MM.1S (cell line): Measurements from ENCODE around the gene AGBL4.

Experiments used
- DNase-seq: peaks from one replicate; pipeline ENCODE4 v3.0.0-alpha.2; 2015
- H2AFZ ChIP-seq: fragments of 300-600 bp; sonication (generic); 2 replicates; pipeline ENCODE4 v1.6.0; 2016; ENCODE audit warnings: antibody characterized with exemption, low read length
- H3F3A ChIP-seq: fragments of 300-600 bp; sonication (generic); 2 replicates; pipeline ENCODE4 v1.6.1; 2016; ENCODE audit warnings: mild to moderate bottlenecking, antibody characterized with exemption, low read length, moderate library complexity, mixed read lengths; ENCODE audit not compliant: insufficient read depth
- H3K27ac ChIP-seq: fragments of 300-600 bp; sonication (generic); 2 replicates; pipeline ENCODE4 v1.5.1; 2016; ENCODE audit warnings: mild to moderate bottlenecking, low read length
- H3K27me3 ChIP-seq: fragments of 300-600 bp; sonication (generic); replicated peaks from 2 replicates; pipeline ENCODE4 v1.6.0; 2016; ENCODE audit warnings: low read length; ENCODE audit not compliant: insufficient read depth
- H3K36me3 ChIP-seq: fragments of 300-600 bp; sonication (generic); replicated peaks from 2 replicates; pipeline ENCODE4 v1.6.1; 2016; ENCODE audit warnings: mild to moderate bottlenecking, low read length, mixed read lengths; ENCODE audit not compliant: insufficient read depth
- H3K4me1 ChIP-seq: fragments of 300-600 bp; sonication (generic); 2 replicates; pipeline ENCODE4 v1.6.1; 2016; ENCODE audit warnings: low read length, mixed read lengths
- H3K4me2 ChIP-seq: fragments of 300-600 bp; sonication (generic); 2 replicates; pipeline ENCODE4 v1.6.0; 2016; ENCODE audit warnings: low read depth, low read length
- H3K4me3 ChIP-seq: fragments of 300-600 bp; sonication (generic); 2 replicates; pipeline ENCODE4 v1.5.1; 2016; ENCODE audit warnings: low read length, mixed read lengths
- H3K79me2 ChIP-seq: fragments of 300-600 bp; sonication (generic); 2 replicates; pipeline ENCODE4 v1.6.1; 2016; ENCODE audit warnings: mixed run types, low read length, mixed read lengths
- H3K9ac ChIP-seq: fragments of 300-600 bp; sonication (generic); 2 replicates; pipeline ENCODE4 v1.6.1; 2016; ENCODE audit warnings: low read length, mixed read lengths
- H3K9me2 ChIP-seq: fragments of 300-600 bp; sonication (generic); replicated peaks from 2 replicates; pipeline ENCODE4 v1.6.1; 2016; ENCODE audit warnings: mild to moderate bottlenecking, low read length, mixed read lengths; ENCODE audit not compliant: insufficient read depth
- H3K9me3 ChIP-seq: fragments of 300-600 bp; sonication (generic); replicated peaks from 2 replicates; pipeline ENCODE4 v1.6.1; 2016; ENCODE audit warnings: mild to moderate bottlenecking, low read length, mixed read lengths; ENCODE audit not compliant: insufficient read depth
- H4K20me1 ChIP-seq: fragments of 300-600 bp; sonication (generic); 2 replicates; pipeline ENCODE4 v1.6.1; 2016; ENCODE audit warnings: mild to moderate bottlenecking, low read length, moderate library complexity, mixed read lengths; ENCODE audit not compliant: insufficient read depth
- CTCF ChIP-seq: fragments of 300-600 bp; sonication (generic); IDR thresholded peaks from 2 replicates; pipeline ENCODE4 v1.5.1; 2016; ENCODE audit warnings: antibody characterized with exemption, low read length, mixed read lengths
- EZH2 ChIP-seq: fragments of 300-600 bp; sonication (generic); optimal IDR thresholded peaks from 2 replicates; pipeline ENCODE3; 2017; ENCODE audit warnings: low read depth, mild to moderate bottlenecking, antibody characterized with exemption, low read length, mixed read lengths
- EZH2phosphoT487 ChIP-seq: fragments of 300-600 bp; sonication (generic); IDR thresholded peaks from 2 replicates; pipeline ENCODE4 v1.6.1; 2018; ENCODE audit warnings: antibody characterized with exemption, low read length

The AGBL4 gene

DNA sequence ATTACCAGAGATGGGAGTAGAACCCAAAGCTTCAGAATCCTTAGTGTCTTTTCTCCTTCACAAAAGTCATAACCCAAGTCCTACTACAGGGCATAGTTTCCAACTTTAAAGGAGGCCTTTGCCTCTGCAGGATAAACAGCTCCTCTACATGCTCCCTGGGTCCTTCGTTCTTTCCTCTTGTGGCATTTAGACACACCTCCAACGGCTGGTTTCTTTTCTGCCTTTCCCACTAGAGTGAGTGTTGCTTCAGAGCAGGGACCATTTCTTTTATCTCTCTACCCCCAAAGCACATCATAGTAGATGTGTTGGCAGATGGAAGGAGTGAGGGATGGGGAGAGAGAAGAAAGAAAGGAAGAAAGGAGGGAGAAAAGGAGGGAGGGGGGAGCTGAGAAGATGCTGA is 1407.0 kb downstream of the AGBL4 start:
- Histone ChIP-seq H3F3A (no peaks in the 10 kb centered on the region), H2AFZ (no peak overlapping the region), H3K27me3 (no peaks in the 10 kb centered on the region), H3K9ac (no peak overlapping the region), H3K4me2 (no peak overlapping the region), H3K9me3 (no peaks in the 10 kb centered on the region), H3K36me3 (no peaks in the 10 kb centered on the region), H3K79me2 (no peaks in the 10 kb centered on the region), H3K4me1 (no peaks in the 10 kb centered on the region), H3K27ac (no peak overlapping the region), H3K9me2 (no peaks in the 10 kb centered on the region), H3K4me3 (no peak overlapping the region), H4K20me1 (no peaks in the 10 kb centered on the region)
- no peak for DNase-seq
- no peak for TF ChIP-seq EZH2
- TF ChIP-seq EZH2phosphoT487: no peak
- no peak for TF ChIP-seq CTCF

DNA sequence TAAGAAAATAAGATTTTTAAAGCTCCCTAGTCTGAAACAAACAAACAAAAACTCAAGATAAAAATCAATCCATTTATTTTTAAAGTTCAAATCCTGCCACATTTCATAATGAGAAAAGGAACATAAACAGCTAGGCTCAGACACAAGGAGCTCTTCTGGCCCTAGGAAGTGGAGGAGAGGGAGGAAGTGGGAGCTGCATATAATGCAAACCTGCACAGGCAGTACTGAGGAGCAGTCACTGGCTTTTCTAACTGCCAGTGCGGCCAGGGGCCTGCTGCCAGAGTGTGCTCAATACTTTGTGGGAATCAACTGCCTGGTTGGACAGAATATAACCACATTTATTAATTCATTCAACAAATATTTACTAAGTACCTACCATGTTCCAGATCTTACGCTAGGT is 1411.9 kb downstream of the AGBL4 start:
- H3K79me2 ChIP-seq: no peaks in the 10 kb centered on the region
- no peak overlapping the region for H2AFZ ChIP-seq
- H3K4me3 ChIP-seq: no peak overlapping the region
- H3K9ac ChIP-seq: no peak overlapping the region
- DNase-seq: no peak
- no peaks in the 10 kb centered on the region for H4K20me1 ChIP-seq
- H3K9me3 ChIP-seq: no peaks in the 10 kb centered on the region
- TF ChIP-seq EZH2phosphoT487: no peak
- no peak for TF ChIP-seq CTCF
- TF ChIP-seq EZH2: no peak
- no peaks in the 10 kb centered on the region for H3K27me3 ChIP-seq
- H3F3A ChIP-seq: no peaks in the 10 kb centered on the region
- H3K36me3 ChIP-seq: no peaks in the 10 kb centered on the region
- no peak overlapping the region for H3K27ac ChIP-seq
- H3K4me2 ChIP-seq: no peak overlapping the region
- no peaks in the 10 kb centered on the region for H3K4me1 ChIP-seq
- no peaks in the 10 kb centered on the region for H3K9me2 ChIP-seq

DNA sequence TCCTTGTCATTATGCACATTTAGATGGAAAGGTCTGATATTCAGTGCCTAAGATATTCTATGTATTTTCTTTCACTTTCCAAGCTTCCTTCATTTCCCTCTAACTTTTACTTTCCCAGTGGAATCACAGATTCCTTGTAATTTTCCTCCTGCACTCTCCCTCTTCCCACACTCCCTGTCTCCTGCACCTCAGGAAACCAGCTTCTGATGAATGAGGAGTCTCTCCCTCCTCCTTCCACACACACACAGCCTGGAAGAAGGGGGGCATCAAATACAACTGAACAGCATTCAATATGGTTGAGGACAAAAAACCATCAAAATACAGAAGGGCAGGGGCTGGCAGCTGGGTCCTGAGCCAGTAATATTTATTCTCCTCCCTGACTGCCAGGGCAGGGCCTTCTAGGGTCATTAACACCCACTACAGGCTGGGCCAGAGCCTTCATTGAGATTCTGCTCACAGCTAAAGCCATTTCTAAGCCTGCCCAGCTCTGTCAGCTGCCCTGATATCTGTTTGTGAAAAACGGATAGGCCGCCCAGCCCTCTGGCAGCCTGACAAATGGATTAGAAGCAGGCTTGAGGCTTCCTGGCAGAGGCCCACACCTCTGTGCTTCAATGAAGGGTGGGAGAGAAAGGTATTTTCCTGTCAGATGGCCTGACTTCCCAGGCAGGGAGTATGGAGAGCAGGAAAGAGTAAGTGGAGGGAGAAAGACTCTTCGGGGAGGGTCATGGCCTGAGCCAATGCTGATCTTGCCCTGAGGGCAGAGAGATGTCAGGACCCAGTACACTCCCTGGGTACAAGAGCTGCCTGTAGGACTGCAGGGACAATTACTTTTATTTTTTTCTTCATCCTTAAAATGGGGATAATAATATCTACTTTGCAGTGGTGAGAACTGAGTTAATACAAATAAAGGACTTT is 1412.9 kb downstream of the AGBL4 start:
- H3K36me3 ChIP-seq: no peaks in the 10 kb centered on the region
- H3K4me2 ChIP-seq: no peak overlapping the region
- no peak overlapping the region for H3K9ac ChIP-seq
- H3F3A ChIP-seq: no peaks in the 10 kb centered on the region
- H4K20me1 ChIP-seq: no peaks in the 10 kb centered on the region
- H3K27me3 ChIP-seq: no peaks in the 10 kb centered on the region
- H3K4me3 ChIP-seq: no peak overlapping the region
- H3K9me2 ChIP-seq: no peaks in the 10 kb centered on the region
- TF ChIP-seq EZH2 (no peak), EZH2phosphoT487 (no peak), CTCF (no peak)
- H3K4me1 ChIP-seq: no peaks in the 10 kb centered on the region
- no peak for DNase-seq
- H3K9me3 ChIP-seq: no peaks in the 10 kb centered on the region
- no peak overlapping the region for H2AFZ ChIP-seq
- H3K79me2 ChIP-seq: no peaks in the 10 kb centered on the region
- no peak overlapping the region for H3K27ac ChIP-seq
